ENCODE data around the gene NOP10. TPM values are rescaled to one million over a fixed set of nuclear protein-coding genes. Genes with fewer than 3 reads are reported as not detected.

NOP10 gene
- total and polyA plus RNA-seq, 2 of the 13 experiments (the other 11 are each of a cell fraction or from before 2014, with no cell fraction given): 239 to 369 TPM

GRCh38 chr15:34342737-34343575 is at the start of gene NOP10, which contains the start of gene NUTM1 (continued):
- TF ChIP-seq ZSCAN5A (CRISPR knock-in tag; IDR thresholded peaks at IDR 0.05; ENCODE audit: borderline replicate concordance) (peak; percentile 81), CBX1 (IDR thresholded peaks at IDR 0.05; ENCODE audit: low read depth) (peak; percentile 79), ZNF792 (CRISPR knock-in tag; IDR thresholded peaks at IDR 0.05) (peak; percentile 56; the same call in 1 of the 2 replicates), ZSCAN31 (CRISPR knock-in tag; IDR thresholded peaks at IDR 0.05; ENCODE audit: low read depth) (no peak), ZHX2 (IDR thresholded peaks at IDR 0.05; ENCODE audit: low read depth) (peak; percentile 74; the same call in 1 of the 2 replicates), ZHX2 (CRISPR knock-in tag; IDR thresholded peaks at IDR 0.05; ENCODE audit: borderline replicate concordance) (no peak), E2F1 (CRISPR knock-in tag; IDR thresholded peaks at IDR 0.05) (no peak), ZMYM2 (CRISPR knock-in tag; IDR thresholded peaks at IDR 0.05) (peak; percentile 78; the same call in 1 of the 2 replicates), ZKSCAN5 (CRISPR knock-in tag; IDR thresholded peaks at IDR 0.05) (no peak), GFI1 (CRISPR knock-in tag; IDR thresholded peaks at IDR 0.05; ENCODE audit: borderline replicate concordance) (no peak), ATF4 (CRISPR knock-in tag; IDR thresholded peaks at IDR 0.05) (peak in 1 of 2 experiments; percentile 69; a peak in 2 of 4 replicates), SRY (CRISPR knock-in tag; IDR thresholded peaks at IDR 0.05) (peak; percentile 62; the same call in 1 of the 2 replicates), HMGA1 (CRISPR knock-in tag; conservative IDR thresholded peaks at IDR 0.05) (no peak), ZNF17 (CRISPR knock-in tag; IDR thresholded peaks at IDR 0.05) (no peak), IRF9 (CRISPR knock-in tag; IDR thresholded peaks at IDR 0.05; ENCODE audit: borderline replicate concordance) (0 out of 2 replicates have a peak, but pooled peaks have one; percentile 23)
